OCI-LY3 (cell line): ENCODE measurements around the gene SDK1.

Source experiments
- H2AFZ ChIP-seq: fragments of 200-600, 300-600 bp; shearing (Covaris generic); 2 replicates; pipeline ENCODE4 v1.6.0; 2014; ENCODE audit warnings: antibody characterized with exemption, low read depth, low read length
- H3K27ac ChIP-seq: fragments of 200-600, 300-600 bp; sonication (generic); 2 replicates; pipeline ENCODE4 v1.5.1; 2014; ENCODE audit warnings: mild to moderate bottlenecking, low read length, moderate library complexity, mixed read lengths
- H3K27me3 ChIP-seq: fragments of 200-600, 300-600 bp; sonication (generic); 2 replicates; pipeline ENCODE4 v1.6.1; 2014; ENCODE audit warnings: low read depth, low read length, mixed read lengths
- H3K36me3 ChIP-seq: fragments of 200-600, 300-600 bp; sonication (generic); replicated peaks from 2 replicates; pipeline ENCODE3; 2014; ENCODE audit warnings: low read depth, low read length, mixed read lengths
- H3K4me1 ChIP-seq: fragments of 300-600, 200-600 bp; sonication (generic); 2 replicates; pipeline ENCODE4 v1.6.1; 2014; ENCODE audit warnings: low read length, mixed read lengths
- H3K4me2 ChIP-seq: fragments of 200-600, 300-600 bp; sonication (generic); 2 replicates; pipeline ENCODE4 v1.6.1; 2014; ENCODE audit warnings: low read length, mixed read lengths
- H3K4me3 ChIP-seq: fragments of 300-600, 200-600 bp; sonication (generic); 2 replicates; pipeline ENCODE4 v1.5.1; 2014; ENCODE audit warnings: antibody characterized with exemption, mild to moderate bottlenecking, low read length, moderate library complexity
- H3K79me2 ChIP-seq: fragments of 300-600, 200-600 bp; shearing (Covaris generic); 2 replicates; pipeline ENCODE4 v1.6.1; 2014; ENCODE audit warnings: mild to moderate bottlenecking, low read length, mixed read lengths
- H3K9ac ChIP-seq: fragments of 300-600, 200-600 bp; shearing (Covaris generic); 2 replicates; pipeline ENCODE4 v1.6.0; 2014; ENCODE audit warnings: mild to moderate bottlenecking, low read length, moderate library complexity
- H3K9me3 ChIP-seq: fragments of 200-600, 300-600 bp; shearing (Covaris generic); 2 replicates; pipeline ENCODE4 v1.6.1; 2014; ENCODE audit warnings: low read length, mixed read lengths; ENCODE audit not compliant: insufficient read depth
- H4K20me1 ChIP-seq: fragments of 200-600, 300-600 bp; sonication (generic); 2 replicates; pipeline ENCODE4 v1.6.1; 2016; ENCODE audit warnings: low read length, mixed read lengths; ENCODE audit not compliant: insufficient read depth
- EZH2phosphoT487 ChIP-seq: fragments of 200-600 bp; shearing (Covaris generic); IDR thresholded peaks from 2 replicates; pipeline ENCODE4 v1.6.1; 2018; ENCODE audit warnings: antibody characterized with exemption, mixed run types, low read depth
- TF ChIP-seq, protein P1 (sequence below): fragments of 200-600, 300-600 bp; sonication (generic); IDR thresholded peaks from 2 replicates; pipeline ENCODE4 v1.5.1; 2014; ENCODE audit warnings: antibody characterized with exemption, low read length, low read depth

Gene SDK1

DNA sequence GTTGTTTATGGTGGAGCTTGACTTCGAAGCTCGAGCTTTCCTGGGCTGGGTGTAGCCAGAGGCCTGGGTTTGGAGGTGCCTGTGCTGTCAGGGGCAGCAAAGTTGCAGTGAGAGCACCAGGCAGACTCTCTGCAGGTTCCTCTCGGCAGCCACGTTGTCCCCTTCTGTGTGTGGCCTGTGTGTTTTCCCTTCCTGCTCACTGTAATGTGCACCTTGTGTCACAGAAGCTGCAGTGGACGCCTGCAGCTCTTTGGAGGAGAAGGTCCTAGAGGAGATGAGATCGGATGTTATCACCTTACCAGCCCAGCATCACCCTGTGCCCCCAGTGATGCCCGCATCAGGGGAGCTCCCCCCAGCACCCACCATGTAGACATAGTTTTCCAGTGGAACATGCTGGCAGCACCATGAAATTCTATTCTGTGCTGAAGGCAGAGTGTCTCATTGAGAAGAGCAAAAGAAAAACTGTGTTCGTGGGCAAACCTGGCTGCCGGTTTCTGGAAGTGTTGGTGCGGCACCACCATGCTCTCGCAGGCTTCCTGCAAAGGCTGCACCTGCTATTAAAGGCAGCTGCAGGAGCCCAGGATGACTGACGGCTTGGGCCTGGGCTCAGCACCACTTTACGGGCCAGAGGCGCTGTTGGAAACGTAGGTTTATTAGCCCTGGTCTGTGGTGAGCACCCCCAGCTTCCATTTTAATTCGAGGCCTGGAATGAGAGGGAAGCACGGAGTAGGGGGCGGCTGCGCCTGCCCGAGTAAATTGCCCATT, 771.3 kb downstream of the SDK1 start:
- TF ChIP-seq EZH2phosphoT487: no peak
- TF ChIP-seq, protein P1, sequence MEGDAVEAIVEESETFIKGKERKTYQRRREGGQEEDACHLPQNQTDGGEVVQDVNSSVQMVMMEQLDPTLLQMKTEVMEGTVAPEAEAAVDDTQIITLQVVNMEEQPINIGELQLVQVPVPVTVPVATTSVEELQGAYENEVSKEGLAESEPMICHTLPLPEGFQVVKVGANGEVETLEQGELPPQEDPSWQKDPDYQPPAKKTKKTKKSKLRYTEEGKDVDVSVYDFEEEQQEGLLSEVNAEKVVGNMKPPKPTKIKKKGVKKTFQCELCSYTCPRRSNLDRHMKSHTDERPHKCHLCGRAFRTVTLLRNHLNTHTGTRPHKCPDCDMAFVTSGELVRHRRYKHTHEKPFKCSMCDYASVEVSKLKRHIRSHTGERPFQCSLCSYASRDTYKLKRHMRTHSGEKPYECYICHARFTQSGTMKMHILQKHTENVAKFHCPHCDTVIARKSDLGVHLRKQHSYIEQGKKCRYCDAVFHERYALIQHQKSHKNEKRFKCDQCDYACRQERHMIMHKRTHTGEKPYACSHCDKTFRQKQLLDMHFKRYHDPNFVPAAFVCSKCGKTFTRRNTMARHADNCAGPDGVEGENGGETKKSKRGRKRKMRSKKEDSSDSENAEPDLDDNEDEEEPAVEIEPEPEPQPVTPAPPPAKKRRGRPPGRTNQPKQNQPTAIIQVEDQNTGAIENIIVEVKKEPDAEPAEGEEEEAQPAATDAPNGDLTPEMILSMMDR: no peak
- H3K9me3 ChIP-seq: no peaks in the 10 kb centered on the region
- H3K36me3 ChIP-seq: no peaks in the 10 kb centered on the region
- H3K9ac ChIP-seq: no peak overlapping the region
- no peak overlapping the region for H3K4me2 ChIP-seq
- no peaks in the 10 kb centered on the region for H3K27me3 ChIP-seq
- no peaks in the 10 kb centered on the region for H4K20me1 ChIP-seq
- no peaks in the 10 kb centered on the region for H3K79me2 ChIP-seq
- H3K27ac ChIP-seq: no peak overlapping the region
- H3K4me1 ChIP-seq: no peaks in the 10 kb centered on the region
- no peak overlapping the region for H3K4me3 ChIP-seq
- H2AFZ ChIP-seq: no peak overlapping the region

GRCh38 chr7:4073052-4073451, 772.0 kb downstream of the SDK1 start:
- Histone ChIP-seq H3K36me3 (no peaks in the 10 kb centered on the region), H3K4me3 (no peak overlapping the region), H3K27me3 (no peaks in the 10 kb centered on the region), H3K9me3 (no peaks in the 10 kb centered on the region), H2AFZ (no peak overlapping the region), H3K9ac (no peak overlapping the region), H3K4me1 (no peaks in the 10 kb centered on the region), H3K27ac (no peak overlapping the region), H3K4me2 (no peak overlapping the region), H4K20me1 (no peaks in the 10 kb centered on the region), H3K79me2 (no peaks in the 10 kb centered on the region)
- no peak for TF ChIP-seq EZH2phosphoT487
- TF ChIP-seq, protein P1: no peak

- Histone ChIP-seq H3K9ac (no peak overlapping the region), H3K27me3 (no peaks in the 10 kb centered on the region), H4K20me1 (no peaks in the 10 kb centered on the region), H3K36me3 (no peaks in the 10 kb centered on the region), H2AFZ (no peak overlapping the region), H3K4me3 (no peak overlapping the region), H3K9me3 (no peaks in the 10 kb centered on the region), H3K27ac (no peak overlapping the region), H3K4me2 (no peak overlapping the region), H3K79me2 (no peaks in the 10 kb centered on the region), H3K4me1 (no peaks in the 10 kb centered on the region)
- TF ChIP-seq, protein P1: no peak
- TF ChIP-seq EZH2phosphoT487: no peak
Measured at GRCh38 chr7:4073750-4074149, 772.7 kb downstream of the SDK1 start.

- no peak for TF ChIP-seq EZH2phosphoT487
- TF ChIP-seq, protein P1: no peak
- H3K27me3 ChIP-seq: no peaks in the 10 kb centered on the region
- no peaks in the 10 kb centered on the region for H3K79me2 ChIP-seq
- H3K4me2 ChIP-seq: no peak overlapping the region
- H3K9ac ChIP-seq: no peak overlapping the region
- H2AFZ ChIP-seq: no peak overlapping the region
- H3K27ac ChIP-seq: no peak overlapping the region
- no peaks in the 10 kb centered on the region for H3K36me3 ChIP-seq
- H3K9me3 ChIP-seq: no peaks in the 10 kb centered on the region
- no peak overlapping the region for H3K4me3 ChIP-seq
- no peaks in the 10 kb centered on the region for H3K4me1 ChIP-seq
- H4K20me1 ChIP-seq: no peaks in the 10 kb centered on the region
Measured at GRCh38 chr7:4074407-4074806, 773.4 kb downstream of the SDK1 start.
